Renal cortex interstitium (tissue), 11 donors: Measurements from ENCODE around the gene CCT3. TPM values are rescaled to one million over a fixed set of nuclear protein-coding genes. Genes with fewer than 3 reads are reported as not detected.
"Not testable (repeated sequence)": the region's sequence is repeated elsewhere in the genome, so short reads cannot be mapped to it uniquely, and the experiment has no call there.

Source experiments
- DNase-seq, 11 donors: peaks; one replicate each; pipeline ENCODE4 v3.0.0-alpha.2; 2013; ENCODE audit warnings: low read depth in 9 of 11, low spot score in 4 of 11; ENCODE audit errors: extremely low read depth in 1 of 11
- polyA plus RNA-seq, 3 donors: library from polyadenylated mRNA; unstranded; fragments of 120-200 nt; gene quantifications; one replicate each; pipeline ENCODE4 v1.2.1, GENCODE V29; 2013; ENCODE audit not compliant: insufficient read length in 3 of 3

The CCT3 gene
- polyA plus RNA-seq, 3 donors, result 300 to 385 (median 351) TPM

DNA sequence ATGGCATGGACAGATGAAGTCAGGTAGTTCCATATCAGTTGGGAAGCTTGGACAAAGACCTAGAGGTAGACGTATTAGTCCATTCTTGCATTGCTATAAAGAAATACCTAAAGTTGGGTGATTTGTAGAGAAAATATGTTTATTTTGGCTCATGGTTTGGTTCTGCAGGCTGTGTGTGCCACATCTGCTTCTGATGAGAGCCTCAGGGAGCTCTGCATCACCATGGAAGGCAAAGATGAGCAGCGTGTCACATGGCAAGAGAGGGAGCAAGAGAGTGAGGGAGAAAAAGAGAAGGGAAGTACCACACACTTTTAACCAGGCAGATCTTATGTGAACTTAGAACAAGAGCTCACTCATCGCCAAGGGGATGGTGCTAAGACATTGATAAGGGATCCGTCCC lies 9.2 kb upstream of the CCT3 start:
- no peak for DNase-seq

DNA sequence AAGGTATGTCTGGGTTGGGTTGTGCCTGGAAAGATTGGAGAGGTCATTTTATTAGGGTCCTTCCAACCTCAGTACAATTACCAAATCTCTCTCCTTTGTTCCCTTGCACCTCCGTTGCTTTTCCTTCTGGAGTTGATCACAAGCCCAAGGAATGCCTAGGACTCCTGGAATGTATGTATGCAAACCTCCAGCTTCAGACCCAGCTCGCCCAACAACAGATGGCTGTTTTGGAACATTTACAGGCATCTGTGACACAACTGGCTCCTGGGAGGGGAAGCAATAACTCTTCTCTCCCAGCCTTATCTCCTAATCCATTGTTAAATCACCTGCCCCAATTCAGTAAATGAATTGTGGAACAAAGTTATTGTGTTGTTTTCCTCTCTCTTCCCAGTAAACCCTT lies 8.5 kb upstream of the CCT3 start:
- DNase-seq, result no peak

DNA sequence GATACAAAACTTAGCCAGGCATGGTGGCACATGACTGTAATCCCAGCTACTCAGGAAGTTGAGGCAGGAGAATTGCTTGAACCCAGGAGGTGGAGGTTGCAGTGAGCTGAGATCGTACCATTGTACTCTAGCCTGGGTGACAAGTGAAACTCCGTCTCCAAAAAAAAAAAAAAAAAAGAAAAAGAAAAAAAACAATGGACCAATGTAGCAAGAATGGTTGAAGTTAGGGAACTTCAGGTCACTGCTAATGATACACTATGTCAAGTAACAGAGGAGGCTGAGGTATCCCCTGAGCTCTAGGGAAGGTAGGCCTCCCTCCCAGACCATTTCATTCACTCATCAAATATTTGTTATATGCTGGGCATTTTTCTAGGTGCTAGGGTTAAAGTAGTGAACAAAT lies 7.9 kb upstream of the CCT3 start:
- DNase-seq, result not testable (repeated sequence)

DNA sequence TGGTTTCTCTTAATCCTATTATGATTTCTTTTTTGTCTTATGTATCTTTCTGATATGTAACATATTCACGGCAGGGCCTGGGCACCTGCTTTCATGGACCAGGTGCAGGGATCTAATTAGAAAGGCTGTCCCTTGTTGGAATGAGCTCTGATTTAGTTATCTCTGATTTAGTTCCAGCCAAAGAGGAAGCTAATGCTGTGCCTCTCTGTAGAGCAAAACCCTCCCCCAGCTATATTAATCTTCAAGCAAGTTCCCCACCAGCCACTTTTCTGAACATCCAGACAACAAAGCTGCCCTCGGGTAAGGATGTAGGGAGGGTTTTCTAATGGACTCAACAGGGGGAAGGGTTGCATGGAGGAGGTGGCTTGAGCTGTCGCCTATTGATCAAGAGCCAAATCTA lies 6.3 kb upstream of the CCT3 start:
- DNase-seq, result no peak

DNA sequence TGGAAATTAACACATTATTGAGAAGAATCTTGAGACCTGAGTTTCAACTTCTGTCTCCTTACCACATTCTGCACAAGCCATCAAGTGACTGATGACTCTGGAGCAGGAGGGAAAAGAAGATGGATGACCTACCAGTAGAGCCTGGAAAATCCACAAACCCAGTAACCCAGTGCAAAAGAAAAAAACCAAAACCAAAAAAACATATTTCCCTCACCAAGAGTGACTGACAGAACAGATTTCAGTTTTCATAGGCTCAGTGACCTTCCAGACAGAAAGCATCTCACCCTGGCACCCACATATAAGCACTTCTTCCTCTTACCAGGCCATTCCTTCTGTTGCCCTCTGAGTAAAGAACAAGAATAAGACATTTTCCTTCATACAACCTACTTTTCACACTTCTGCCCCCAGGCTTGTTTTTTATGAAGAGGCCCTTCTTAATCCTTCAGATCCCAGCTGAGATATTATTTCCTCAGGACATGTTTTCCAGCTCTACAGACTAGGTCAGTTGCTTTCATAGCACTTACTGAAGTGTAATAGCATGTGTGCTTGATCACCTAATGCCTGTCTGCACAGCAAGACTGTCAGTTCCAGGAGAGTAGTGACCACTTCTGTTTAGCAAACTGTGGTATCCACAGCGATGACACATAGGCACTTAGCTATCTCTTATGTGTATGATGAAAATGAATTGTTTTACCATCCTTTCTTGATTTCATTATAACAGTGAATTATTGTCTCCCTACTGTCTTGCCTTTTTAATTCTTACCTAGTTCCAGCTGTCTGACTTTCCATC lies 4.3 kb upstream of the CCT3 start:
- no peak for DNase-seq

DNA sequence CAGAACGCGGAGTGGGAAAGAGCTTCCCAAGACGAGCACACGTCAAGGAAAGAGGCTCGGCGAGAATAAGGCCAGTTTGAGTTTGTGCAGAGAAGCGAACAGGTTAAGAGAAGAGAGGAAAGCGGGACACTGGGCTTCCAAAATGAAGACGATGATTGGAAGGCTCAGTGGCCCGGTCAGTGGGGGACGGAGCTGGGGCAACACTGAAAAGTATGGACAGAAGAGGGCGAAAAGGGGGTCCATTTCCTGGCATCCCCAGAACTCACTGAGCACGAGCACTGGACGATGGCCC lies 258 bp downstream of the CCT3 start:
- DNase-seq, result no peak

DNA sequence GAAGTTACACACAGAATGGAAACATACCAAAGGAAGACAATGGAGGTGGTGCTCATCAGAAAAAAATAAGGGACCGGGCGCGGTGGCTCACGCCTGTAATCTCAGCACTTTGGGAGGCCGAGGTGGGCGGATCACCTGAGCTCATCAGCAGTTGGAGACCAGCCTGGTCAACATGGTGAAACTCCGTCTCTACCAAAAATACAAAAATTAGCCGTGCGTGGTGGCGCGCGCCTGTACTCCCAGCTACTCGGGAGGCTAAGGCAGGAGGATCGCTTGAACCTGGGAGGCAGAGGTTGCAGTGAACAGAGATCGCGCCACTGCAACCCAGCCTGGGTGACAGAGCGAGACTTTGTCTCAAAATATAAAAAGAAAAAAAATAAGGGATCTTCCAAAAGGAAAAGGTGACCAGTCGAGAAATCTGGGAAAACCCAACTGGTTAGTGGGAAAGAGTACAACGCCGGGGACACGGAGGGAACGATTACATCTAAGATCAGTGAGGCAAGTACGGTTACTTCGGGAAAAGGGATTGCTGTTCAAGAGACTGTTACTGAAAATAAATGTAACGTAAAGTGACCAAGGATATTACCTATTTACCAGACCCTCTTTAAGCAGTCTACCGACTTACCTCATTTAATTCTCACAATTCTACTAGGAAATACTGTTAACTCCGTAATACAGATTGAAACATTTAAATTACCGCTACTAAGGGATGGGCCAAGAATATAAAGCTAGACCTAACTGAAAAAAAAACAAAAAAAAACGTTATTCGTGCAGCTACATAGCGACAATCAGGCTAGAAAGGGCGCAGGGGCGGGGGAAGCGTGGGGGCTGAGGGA lies 822 bp downstream of the CCT3 start:
- DNase-seq, result no peak

DNA sequence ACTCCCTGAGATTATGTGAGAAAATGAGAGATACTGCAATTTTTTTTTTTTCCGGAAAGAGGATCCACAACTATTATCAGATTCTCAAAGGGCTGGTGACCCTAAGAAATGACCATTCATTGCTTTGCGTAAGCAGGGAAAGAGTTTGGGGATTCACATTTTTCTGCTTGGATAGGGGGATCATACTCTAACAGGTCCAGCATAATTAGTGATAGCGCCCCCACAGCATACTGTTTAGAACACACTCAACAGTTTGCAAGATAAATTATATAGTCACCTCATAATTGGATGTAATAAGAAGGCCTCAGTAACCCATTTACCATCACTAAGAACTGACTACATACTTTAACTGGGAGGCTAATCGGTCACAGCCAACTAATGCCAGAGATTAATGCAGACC lies 1.9 kb downstream of the CCT3 start:
- DNase-seq, result no peak

DNA sequence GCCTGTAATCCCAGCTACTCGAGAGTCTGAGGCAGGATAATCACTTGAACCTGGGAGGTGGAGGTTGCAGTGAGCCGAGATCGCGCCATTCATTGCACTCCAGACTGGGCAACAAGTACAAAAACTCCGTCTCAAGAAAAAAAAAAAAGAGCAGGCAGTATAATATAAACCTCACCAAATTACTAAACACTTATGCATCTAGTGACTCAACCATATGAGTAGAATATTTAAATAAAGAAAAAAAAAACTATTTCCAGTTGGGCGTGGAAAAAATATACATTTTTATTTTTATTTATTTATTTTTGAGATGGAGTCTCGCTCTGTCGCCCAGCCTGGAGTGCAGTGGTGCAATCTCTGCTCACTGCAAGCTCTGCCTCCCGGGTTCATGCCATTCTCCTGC lies 14.9 kb downstream of the CCT3 start:
- not testable (repeated sequence) for DNase-seq

DNA sequence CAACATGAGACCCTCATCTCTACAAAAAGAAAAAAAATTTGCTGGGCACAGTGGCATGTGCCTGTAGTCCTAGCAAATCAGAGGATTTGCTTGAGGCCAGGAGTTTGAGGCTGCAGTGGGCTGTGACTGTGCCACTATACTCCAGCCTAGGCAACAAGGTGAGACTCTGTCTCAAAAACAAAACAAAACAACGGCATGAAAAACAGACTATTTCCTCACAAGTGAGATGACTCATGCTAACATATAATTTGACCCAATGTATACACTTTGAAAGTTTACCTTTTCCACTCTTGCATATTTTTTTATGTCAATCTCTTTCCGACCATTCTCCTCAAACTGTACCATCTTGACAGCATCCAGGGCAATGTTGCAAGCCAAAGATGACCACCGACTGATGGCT lies 17.5 kb downstream of the CCT3 start:
- no peak for DNase-seq

DNA sequence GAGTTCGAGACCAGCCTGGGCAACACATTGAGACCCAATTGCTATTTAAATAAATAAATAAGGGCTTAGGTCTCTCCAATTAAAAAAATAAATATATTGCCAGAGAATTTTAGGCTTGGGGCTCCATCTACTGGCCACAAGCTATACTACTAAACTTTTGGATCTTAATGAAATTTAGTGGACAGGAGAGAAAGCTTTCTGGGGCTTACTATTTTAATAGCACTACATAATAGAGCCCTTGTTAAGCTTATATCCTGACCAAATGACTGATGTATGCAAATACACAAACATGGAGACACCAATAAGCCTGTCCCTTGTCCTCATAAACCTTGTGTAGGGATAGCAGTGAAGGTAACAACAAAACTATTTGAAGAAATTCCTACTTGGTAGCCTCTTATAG lies 18.4 kb downstream of the CCT3 start:
- DNase-seq, result peak in 3 of 11 donors; percentile 15 to 25 (median 19)

DNA sequence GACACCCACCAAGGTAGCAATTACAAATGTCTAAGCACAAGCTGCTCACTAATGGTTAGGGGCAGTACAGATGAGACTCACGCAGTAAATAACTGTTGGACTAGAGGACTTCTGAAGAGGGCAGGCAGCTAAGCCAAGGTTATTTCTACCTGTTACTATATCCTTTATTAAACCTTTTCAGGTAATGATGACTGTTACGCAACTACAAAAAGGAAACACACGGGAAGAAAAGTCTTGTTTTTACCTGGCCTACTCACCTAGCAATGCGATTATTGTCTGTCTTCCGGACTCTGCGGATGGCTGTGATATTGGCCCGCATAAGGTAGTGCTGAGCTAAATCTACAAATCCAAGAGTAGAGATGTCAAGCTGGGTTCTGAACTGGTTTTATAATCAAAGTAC lies 21.2 kb downstream of the CCT3 start:
- no peak for DNase-seq

DNA sequence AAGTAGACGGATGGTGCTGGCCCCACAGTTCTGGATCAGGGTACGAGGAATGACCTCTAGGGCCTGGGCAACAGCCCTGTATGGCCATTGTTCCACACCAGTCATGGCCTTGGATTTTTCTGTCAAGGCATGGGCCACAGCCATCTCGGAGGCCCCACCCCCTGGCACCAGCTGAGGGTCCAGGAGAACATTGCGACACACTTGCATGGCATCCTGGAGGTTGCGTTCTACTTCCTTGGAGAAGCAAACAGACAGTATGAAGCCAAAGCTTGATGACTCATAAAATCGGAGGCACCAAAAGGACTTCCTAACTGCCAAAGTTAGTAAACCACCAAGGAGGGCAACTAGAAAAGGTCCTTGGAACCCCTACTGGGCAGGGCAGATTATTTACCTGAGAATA lies 27.1 kb downstream of the CCT3 start:
- DNase-seq, result no peak

DNA sequence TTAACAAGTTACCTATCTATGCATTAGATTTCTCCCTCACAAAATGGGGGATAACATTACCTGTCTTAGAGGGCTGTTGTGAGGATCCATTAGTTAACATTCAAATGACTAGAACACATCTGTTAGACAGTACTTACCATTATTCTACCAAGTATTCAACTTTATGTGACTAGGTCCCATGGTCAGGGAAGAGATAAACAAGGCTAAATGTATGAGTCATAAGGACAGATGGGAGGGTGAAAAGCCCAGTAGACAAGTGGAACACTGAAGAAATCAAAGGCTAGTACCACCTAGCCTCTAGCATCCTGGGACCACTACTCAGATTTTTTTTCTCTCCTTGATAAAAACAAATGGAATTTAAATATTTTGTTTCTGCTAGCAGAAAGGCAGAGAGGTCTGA lies 30.0 kb downstream of the CCT3 start:
- no peak for DNase-seq

DNA sequence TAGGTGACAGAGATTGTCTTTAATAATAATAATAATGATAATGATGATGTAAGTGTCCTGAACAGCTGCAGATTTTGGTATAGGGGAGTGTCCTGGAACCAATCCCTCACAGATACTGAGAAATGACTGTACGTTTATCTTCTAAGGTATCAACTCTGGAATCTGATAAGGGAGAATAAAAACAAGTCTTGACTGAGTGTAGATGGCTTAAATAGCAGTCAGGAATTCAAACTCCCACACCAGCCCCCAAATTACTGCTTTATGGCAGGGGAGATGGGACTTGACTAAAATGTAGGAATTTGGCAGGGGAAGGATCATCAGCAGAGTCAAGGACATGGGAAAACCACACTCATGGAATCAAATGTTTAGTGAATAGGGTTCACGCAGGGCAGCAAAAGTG lies 32.9 kb downstream of the CCT3 start:
- no peak for DNase-seq

DNA sequence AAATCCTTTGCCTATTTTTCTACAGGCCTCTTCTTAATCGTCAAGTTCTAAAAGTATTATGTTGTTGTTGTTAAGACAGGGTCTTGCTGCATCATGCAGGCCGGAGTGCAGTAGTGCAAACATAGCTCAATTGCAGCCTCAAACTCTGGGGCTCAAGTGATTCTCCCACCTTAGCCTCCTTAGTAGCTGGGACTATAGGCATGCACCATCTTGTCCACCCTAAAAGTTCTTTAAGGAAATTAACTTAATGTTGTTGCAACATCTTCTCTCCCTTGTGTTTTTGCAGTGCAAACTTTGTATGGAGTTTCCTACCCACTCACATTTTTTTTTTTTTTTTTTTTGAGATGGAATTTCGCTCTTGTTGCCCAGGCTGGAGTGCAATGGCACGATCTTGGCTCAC lies 34.9 kb downstream of the CCT3 start:
- DNase-seq, result no peak

DNA sequence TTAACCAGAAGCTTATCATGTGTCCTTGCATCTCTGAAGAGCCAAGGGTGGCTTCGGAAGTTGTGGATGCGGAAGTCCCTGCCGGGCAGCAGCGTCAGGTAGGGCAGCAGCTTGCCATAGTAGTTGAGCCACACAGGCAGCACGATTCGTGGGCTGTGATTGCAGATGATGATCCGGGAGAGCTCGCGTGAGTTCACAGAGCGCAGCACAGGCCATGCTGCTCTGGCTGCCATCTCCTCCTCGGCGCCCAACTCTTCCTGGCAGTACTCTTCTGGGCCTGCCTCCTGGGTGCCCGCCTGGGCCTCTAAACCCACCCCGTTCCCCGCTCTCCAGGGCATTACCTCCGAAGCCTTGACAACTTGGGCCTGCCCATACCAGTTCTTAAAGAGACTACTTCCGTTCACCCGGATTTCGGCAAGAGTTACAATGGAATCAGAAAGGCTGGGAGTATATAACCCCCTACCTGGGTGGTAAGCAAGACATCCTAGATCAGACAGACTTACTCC lies 39.2 kb downstream of the CCT3 start, which contains the start of gene VHLL:
Gene VHLL (minus strand): TSS at position 456 of the 506 bp plus-strand sequence. CDS start 118 bp downstream, at position 338.
- no peak for DNase-seq

DNA sequence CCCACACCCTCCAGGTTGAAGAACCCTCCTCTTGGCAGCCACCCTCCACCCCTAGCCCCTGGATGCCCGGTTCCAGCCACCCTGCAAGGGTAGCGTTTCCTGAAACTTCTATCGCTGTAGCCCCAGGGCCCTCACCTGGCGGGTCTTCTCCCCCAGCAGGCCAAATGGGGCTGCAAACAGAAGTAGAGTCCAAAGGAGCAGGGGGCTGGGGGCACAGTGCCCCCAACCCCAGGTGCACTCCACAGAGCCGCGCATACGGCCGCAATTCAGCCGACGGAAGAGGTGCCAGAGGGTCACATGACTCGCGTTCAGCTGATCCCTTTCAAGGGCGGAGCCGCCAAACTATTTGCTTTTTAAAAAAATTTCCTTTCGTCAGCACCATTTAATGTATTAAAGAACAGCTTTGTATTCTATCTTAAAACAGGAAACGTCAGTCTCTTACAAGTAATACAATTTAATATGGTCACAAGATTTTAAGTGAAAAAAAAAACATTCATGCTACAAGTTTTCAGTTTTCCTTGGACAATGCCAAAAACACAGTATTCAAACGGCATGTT lies 42.6 kb downstream of the CCT3 start, which contains the start of gene GLMP:
Gene GLMP (minus strand): TSS at position 289 of the 557 bp plus-strand sequence. CDS start 34 bp downstream, at position 255.
- DNase-seq, result peak in 7 of 11 donors; percentile 44 to 67 (median 56)

DNA sequence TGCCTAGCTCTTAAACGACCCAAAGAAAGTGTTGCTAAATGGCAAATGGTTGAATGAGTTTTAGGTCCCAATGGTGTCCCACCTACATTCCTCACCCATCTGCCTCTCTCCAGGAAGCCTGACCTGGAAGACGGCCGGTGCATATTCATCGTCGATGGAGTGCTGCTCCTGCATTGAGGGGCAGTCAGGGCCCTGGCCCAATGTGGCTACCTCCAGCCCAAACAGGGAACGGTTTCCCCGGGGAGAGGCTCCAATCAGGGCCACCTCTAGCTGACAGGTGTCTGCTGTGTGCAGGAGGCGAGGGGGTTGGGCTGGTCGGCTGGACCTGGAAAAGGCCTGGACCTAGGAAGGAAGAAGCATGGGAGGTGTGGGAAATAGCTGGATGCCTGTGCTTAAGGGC lies 44.2 kb downstream of the CCT3 start:
- no peak for DNase-seq

DNA sequence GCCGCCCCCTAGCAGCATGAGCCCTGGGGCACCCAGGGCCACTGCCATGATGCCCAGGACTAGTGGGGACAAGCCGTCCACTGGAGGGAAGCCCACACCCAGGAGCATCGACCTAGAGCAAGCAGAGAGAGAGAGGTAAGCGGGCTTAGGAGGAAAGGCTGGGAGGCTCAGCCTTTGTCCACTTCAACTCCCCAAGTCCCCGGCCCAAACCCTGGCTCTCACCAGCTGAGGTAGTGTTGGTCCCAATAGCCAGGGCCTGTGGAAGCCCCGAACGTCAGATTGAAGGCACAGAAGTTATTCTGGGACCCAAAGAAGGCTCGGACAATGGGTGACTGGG lies 45.0 kb downstream of the CCT3 start:
- DNase-seq, result no peak
